ENCODE measurements around the gene GFOD2. TPM values are rescaled to one million over a fixed set of nuclear protein-coding genes. Genes with fewer than 3 reads are reported as not detected.

Gene GFOD2
- total and polyA plus RNA-seq, 2 of the 13 experiments (the other 11 are each of a cell fraction or from before 2014, with no cell fraction given): 11.1 to 17.2 TPM

DNA sequence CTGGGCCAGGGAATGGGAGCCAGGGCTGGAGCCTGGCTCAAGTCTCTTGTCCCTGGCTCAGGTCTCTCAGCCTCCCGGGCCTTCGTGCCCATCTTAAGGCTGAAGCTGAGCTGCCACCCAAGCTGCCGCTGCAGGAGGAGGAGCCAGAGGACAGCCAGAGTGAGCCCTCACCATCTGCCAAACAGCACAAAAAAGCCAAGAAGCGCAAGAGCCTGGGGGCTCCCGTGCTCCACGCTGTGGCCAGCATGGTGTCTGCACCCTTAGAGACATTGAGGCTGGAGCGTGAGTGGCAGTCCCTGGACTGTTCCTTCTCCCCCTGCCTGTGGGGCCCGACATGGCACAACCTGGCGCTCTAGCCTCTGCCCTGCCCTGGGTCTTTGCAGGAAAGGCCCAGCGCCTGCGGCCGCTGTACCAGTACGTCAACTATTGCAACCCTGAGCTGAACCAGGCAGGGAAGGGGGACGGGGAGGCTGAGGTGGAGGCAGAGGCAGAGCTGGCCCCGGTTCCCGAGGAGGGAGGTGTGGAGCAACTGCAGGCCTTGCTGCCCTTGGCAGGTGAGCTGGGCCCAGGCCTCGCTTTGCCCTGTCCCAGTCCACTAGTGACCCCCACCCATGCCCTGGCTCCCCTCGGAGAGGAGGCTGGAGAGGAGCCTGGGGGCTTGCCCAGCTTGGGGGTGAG lies 51.2 kb downstream of the GFOD2 start (continued):
- TF ChIP-seq XBP1 (CRISPR knock-in tag; IDR thresholded peaks at IDR 0.05) (no peak), THRA (CRISPR knock-in tag; IDR thresholded peaks at IDR 0.05; ENCODE audit: borderline replicate concordance) (0 out of 2 replicates have a peak, but pooled peaks have one; percentile 40), EZH2 (conservative IDR thresholded peaks at IDR 0.05; ENCODE audit: low read depth, low read length) (no peak), ZEB1 (IDR thresholded peaks at IDR 0.05; ENCODE audit: insufficient replicate concordance, low read depth) (peak; percentile 42), BORCS8-MEF2B (CRISPR knock-in tag; IDR thresholded peaks at IDR 0.05) (no peak; the same call in 1 of the 2 replicates), MTA1 (CRISPR knock-in tag; IDR thresholded peaks at IDR 0.05; ENCODE audit: borderline replicate concordance) (peak; percentile 77; the same call in 1 of the 2 replicates), ATRX (CRISPR knock-in tag; IDR thresholded peaks at IDR 0.05; ENCODE audit: borderline replicate concordance) (no peak), ZSCAN25 (CRISPR knock-in tag; IDR thresholded peaks at IDR 0.05) (peak; percentile 92), EEA1 (CRISPR knock-in tag; IDR thresholded peaks at IDR 0.05; ENCODE audit: borderline replicate concordance) (0 out of 2 replicates have a peak, but pooled peaks have one; percentile 68), HINFP (CRISPR knock-in tag; IDR thresholded peaks at IDR 0.05; ENCODE audit: low read depth) (peak; percentile 60; the same call in 1 of the 2 replicates), ZNF232 (CRISPR knock-in tag; IDR thresholded peaks at IDR 0.05; ENCODE audit: borderline replicate concordance) (no peak), KAT8 (CRISPR knock-in tag; IDR thresholded peaks at IDR 0.05) (peak; percentile 82), SP1 (IDR thresholded peaks at IDR 0.05) (no peak), SP1 (CRISPR knock-in tag; IDR thresholded peaks at IDR 0.05) (peak; percentile 49; the same call in 1 of the 2 replicates)
- TF ChIP-seq, protein P1, sequence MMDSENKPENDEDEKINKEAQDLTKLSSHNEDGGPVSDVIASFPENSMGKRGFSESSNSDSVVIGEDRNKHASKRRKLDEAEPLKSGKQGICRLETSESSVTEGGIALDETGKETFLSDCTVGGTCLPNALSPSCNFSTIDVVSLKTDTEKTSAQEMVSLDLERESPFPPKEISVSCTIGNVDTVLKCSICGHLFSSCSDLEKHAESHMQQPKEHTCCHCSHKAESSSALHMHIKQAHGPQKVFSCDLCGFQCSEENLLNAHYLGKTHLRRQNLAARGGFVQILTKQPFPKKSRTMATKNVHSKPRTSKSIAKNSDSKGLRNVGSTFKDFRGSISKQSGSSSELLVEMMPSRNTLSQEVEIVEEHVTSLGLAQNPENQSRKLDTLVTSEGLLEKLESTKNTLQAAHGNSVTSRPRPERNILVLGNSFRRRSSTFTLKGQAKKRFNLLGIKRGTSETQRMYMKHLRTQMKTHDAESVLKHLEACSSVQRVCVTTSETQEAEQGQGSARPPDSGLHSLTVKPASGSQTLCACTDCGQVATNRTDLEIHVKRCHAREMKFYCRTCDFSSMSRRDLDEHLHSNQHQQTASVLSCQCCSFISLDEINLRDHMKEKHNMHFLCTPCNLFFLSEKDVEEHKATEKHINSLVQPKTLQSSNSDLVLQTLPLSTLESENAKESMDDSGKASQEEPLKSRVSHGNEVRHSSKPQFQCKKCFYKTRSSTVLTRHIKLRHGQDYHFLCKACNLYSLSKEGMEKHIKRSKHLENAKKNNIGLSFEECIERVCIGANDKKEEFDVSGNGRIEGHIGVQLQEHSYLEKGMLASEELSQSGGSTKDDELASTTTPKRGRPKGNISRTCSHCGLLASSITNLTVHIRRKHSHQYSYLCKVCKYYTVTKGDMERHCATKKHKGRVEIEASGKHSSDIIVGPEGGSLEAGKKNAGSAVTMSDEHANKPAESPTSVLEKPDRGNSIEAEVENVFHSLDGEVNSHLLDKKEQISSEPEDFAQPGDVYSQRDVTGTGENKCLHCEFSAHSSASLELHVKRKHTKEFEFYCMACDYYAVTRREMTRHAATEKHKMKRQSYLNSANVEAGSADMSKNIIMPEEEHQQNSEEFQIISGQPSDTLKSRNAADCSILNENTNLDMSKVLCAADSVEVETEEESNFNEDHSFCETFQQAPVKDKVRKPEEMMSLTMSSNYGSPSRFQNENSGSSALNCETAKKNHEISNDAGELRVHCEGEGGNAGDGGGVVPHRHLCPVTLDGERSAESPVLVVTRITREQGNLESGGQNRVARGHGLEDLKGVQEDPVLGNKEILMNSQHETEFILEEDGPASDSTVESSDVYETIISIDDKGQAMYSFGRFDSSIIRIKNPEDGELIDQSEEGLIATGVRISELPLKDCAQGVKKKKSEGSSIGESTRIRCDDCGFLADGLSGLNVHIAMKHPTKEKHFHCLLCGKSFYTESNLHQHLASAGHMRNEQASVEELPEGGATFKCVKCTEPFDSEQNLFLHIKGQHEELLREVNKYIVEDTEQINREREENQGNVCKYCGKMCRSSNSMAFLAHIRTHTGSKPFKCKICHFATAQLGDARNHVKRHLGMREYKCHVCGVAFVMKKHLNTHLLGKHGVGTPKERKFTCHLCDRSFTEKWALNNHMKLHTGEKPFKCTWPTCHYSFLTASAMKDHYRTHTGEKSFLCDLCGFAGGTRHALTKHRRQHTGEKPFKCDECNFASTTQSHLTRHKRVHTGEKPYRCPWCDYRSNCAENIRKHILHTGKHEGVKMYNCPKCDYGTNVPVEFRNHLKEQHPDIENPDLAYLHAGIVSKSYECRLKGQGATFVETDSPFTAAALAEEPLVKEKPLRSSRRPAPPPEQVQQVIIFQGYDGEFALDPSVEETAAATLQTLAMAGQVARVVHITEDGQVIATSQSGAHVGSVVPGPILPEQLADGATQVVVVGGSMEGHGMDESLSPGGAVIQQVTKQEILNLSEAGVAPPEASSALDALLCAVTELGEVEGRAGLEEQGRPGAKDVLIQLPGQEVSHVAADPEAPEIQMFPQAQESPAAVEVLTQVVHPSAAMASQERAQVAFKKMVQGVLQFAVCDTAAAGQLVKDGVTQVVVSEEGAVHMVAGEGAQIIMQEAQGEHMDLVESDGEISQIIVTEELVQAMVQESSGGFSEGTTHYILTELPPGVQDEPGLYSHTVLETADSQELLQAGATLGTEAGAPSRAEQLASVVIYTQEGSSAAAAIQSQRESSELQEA (CRISPR knock-in tag; IDR thresholded peaks at IDR 0.05; ENCODE audit: not compliant biosample characterization): peak; percentile 40
- TF ChIP-seq, protein P2, sequence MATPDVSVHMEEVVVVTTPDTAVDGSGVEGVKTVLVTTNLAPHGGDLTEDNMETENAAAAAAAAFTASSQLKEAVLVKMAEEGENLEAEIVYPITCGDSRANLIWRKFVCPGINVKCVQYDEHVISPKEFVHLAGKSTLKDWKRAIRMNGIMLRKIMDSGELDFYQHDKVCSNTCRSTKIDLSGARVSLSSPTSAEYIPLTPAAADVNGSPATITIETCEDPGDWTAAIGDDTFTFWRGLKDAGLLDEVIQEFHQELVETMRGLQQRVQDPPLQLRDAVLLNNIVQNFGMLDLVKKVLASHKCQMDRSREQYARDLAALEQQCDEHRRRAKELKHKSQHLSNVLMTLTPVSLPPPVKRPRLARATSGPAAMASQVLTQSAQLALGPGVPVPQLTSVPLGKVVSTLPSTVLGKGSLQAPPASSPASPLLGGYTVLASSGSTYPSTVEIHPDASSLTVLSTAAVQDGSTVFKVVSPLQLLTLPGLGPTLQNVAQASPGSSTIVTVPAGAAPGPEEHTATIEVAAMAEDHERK (CRISPR knock-in tag; IDR thresholded peaks at IDR 0.05; ENCODE audit: low read depth): no peak
